Stimulated activated naive CD8-positive, alpha-beta T cell treated with anti-CD3 and anti-CD28 coated beads, Interleukin-15, Interleukin-2, amounts not matched to agents 100 ng/mL and 50 ng/mL, for 24 hours (primary cell): ENCODE measurements around the gene NKAIN2.
"Not testable (repeated sequence)": the region's sequence is repeated elsewhere in the genome, so short reads cannot be mapped to it uniquely, and the experiment has no call there.

Experiments
- H3K27ac Mint-ChIP-seq: one replicate; pipeline ENCODE4 v1.8.0; 2021; ENCODE audit warnings: mild to moderate bottlenecking, mixed read lengths
- H3K27me3 Mint-ChIP-seq: one replicate; pipeline ENCODE4 v1.8.0; 2021; ENCODE audit warnings: mixed read lengths
- H3K36me3 Mint-ChIP-seq: one replicate; pipeline ENCODE4 v1.8.0; 2021; ENCODE audit warnings: low read depth, mixed read lengths
- H3K4me1 Mint-ChIP-seq: one replicate; pipeline ENCODE4 v1.8.0; 2021; ENCODE audit warnings: low read depth, mixed read lengths
- H3K4me3 Mint-ChIP-seq: one replicate; pipeline ENCODE4 v1.8.0; 2021; ENCODE audit warnings: mild to moderate bottlenecking, mixed read lengths
- H3K9me3 Mint-ChIP-seq: one replicate; pipeline ENCODE4 v1.8.0; 2021; ENCODE audit warnings: mixed read lengths

Gene NKAIN2

GRCh38 chr6:124389127-124389526 lies 585.5 kb downstream of the NKAIN2 start:
- peaks cover 6% of the 10 kb centered on the region for H3K9me3 Mint-ChIP-seq
- no peaks in the 10 kb centered on the region for H3K4me1 Mint-ChIP-seq
- no peak overlapping the region for H3K27ac Mint-ChIP-seq
- H3K27me3 Mint-ChIP-seq: no peaks in the 10 kb centered on the region
- no peaks in the 10 kb centered on the region for H3K36me3 Mint-ChIP-seq
- H3K4me3 Mint-ChIP-seq: no peak overlapping the region

- H3K4me1 Mint-ChIP-seq: no peaks in the 10 kb centered on the region
- H3K27me3 Mint-ChIP-seq: no peaks in the 10 kb centered on the region
- no peak overlapping the region for H3K4me3 Mint-ChIP-seq
- peaks cover 3% of the 10 kb centered on the region for H3K9me3 Mint-ChIP-seq
- H3K36me3 Mint-ChIP-seq: no peaks in the 10 kb centered on the region
- no peak overlapping the region for H3K27ac Mint-ChIP-seq
These were observed 589.9 kb downstream of the NKAIN2 start for GRCh38 chr6:124393536-124393935.

- Mint-ChIP-seq H3K27ac (no peak overlapping the region), H3K27me3 (no peaks in the 10 kb centered on the region), H3K9me3 (no peaks in the 10 kb centered on the region), H3K4me3 (no peak overlapping the region), H3K4me1 (no peaks in the 10 kb centered on the region), H3K36me3 (no peaks in the 10 kb centered on the region)
These were observed 592.7 kb downstream of the NKAIN2 start for GRCh38 chr6:124396361-124396760.

GRCh38 chr6:124400261-124400999 lies 596.8 kb downstream of the NKAIN2 start:
- Mint-ChIP-seq H3K4me1 (no peaks in the 10 kb centered on the region), H3K27ac (no peak overlapping the region), H3K27me3 (no peaks in the 10 kb centered on the region), H3K9me3 (no peaks in the 10 kb centered on the region), H3K36me3 (no peaks in the 10 kb centered on the region), H3K4me3 (no peak overlapping the region)

GRCh38 chr6:124410425-124410824 lies 606.8 kb downstream of the NKAIN2 start:
- not testable (repeated sequence) for H3K4me3 Mint-ChIP-seq, H3K27me3 Mint-ChIP-seq, H3K36me3 Mint-ChIP-seq, H3K9me3 Mint-ChIP-seq, H3K4me1 Mint-ChIP-seq, H3K27ac Mint-ChIP-seq

GRCh38 chr6:124412657-124413056 lies 609.0 kb downstream of the NKAIN2 start:
- H3K36me3 Mint-ChIP-seq, H3K4me1 Mint-ChIP-seq, H3K27ac Mint-ChIP-seq, H3K4me3 Mint-ChIP-seq, H3K9me3 Mint-ChIP-seq, H3K27me3 Mint-ChIP-seq: not testable (repeated sequence)

GRCh38 chr6:124420116-124420840 lies 616.6 kb downstream of the NKAIN2 start:
- H3K27ac Mint-ChIP-seq: no peak overlapping the region
- H3K9me3 Mint-ChIP-seq: peaks cover 5% of the 10 kb centered on the region
- H3K4me1 Mint-ChIP-seq: no peaks in the 10 kb centered on the region
- H3K27me3 Mint-ChIP-seq: no peaks in the 10 kb centered on the region
- no peak overlapping the region for H3K4me3 Mint-ChIP-seq
- H3K36me3 Mint-ChIP-seq: no peaks in the 10 kb centered on the region

GRCh38 chr6:124423621-124424020 lies 620.0 kb downstream of the NKAIN2 start:
- no peaks in the 10 kb centered on the region for H3K27me3 Mint-ChIP-seq
- peaks cover 8% of the 10 kb centered on the region for H3K9me3 Mint-ChIP-seq
- no peak overlapping the region for H3K27ac Mint-ChIP-seq
- no peaks in the 10 kb centered on the region for H3K36me3 Mint-ChIP-seq
- H3K4me3 Mint-ChIP-seq: no peak overlapping the region
- no peaks in the 10 kb centered on the region for H3K4me1 Mint-ChIP-seq

GRCh38 chr6:124430740-124431318 lies 627.2 kb downstream of the NKAIN2 start:
- Mint-ChIP-seq H3K9me3 (peaks cover 3% of the 10 kb centered on the region), H3K27ac (no peak overlapping the region), H3K27me3 (no peaks in the 10 kb centered on the region), H3K4me1 (no peaks in the 10 kb centered on the region), H3K36me3 (no peaks in the 10 kb centered on the region), H3K4me3 (no peak overlapping the region)

- H3K4me3 Mint-ChIP-seq: no peak overlapping the region
- H3K27me3 Mint-ChIP-seq: no peaks in the 10 kb centered on the region
- H3K36me3 Mint-ChIP-seq: no peaks in the 10 kb centered on the region
- peaks cover 4% of the 10 kb centered on the region for H3K9me3 Mint-ChIP-seq
- H3K4me1 Mint-ChIP-seq: no peaks in the 10 kb centered on the region
- H3K27ac Mint-ChIP-seq: no peak overlapping the region
These were observed 629.0 kb downstream of the NKAIN2 start for GRCh38 chr6:124432620-124433019.

- Mint-ChIP-seq H3K4me3 (no peak overlapping the region), H3K27me3 (no peaks in the 10 kb centered on the region), H3K9me3 (peaks cover 4% of the 10 kb centered on the region), H3K4me1 (no peaks in the 10 kb centered on the region), H3K27ac (no peak overlapping the region), H3K36me3 (no peaks in the 10 kb centered on the region)
These were observed 629.9 kb downstream of the NKAIN2 start for GRCh38 chr6:124433387-124434160.

- Mint-ChIP-seq H3K4me3 (no peak overlapping the region), H3K36me3 (no peaks in the 10 kb centered on the region), H3K27ac (no peak overlapping the region), H3K9me3 (peaks cover 10% of the 10 kb centered on the region), H3K27me3 (no peaks in the 10 kb centered on the region), H3K4me1 (no peaks in the 10 kb centered on the region)
These were observed 630.8 kb downstream of the NKAIN2 start for GRCh38 chr6:124434421-124434820.

GRCh38 chr6:124436803-124437202 lies 633.1 kb downstream of the NKAIN2 start:
- H3K36me3 Mint-ChIP-seq: no peaks in the 10 kb centered on the region
- H3K4me1 Mint-ChIP-seq: no peaks in the 10 kb centered on the region
- no peak overlapping the region for H3K27ac Mint-ChIP-seq
- peaks cover 13% of the 10 kb centered on the region for H3K9me3 Mint-ChIP-seq
- no peak overlapping the region for H3K4me3 Mint-ChIP-seq
- no peaks in the 10 kb centered on the region for H3K27me3 Mint-ChIP-seq

- peaks cover 13% of the 10 kb centered on the region for H3K9me3 Mint-ChIP-seq
- no peaks in the 10 kb centered on the region for H3K4me1 Mint-ChIP-seq
- H3K36me3 Mint-ChIP-seq: no peaks in the 10 kb centered on the region
These were observed 634.9 kb downstream of the NKAIN2 start for GRCh38 chr6:124438546-124439065.

GRCh38 chr6:124441450-124441849 lies 637.8 kb downstream of the NKAIN2 start:
- peaks cover 18% of the 10 kb centered on the region for H3K9me3 Mint-ChIP-seq
- H3K27me3 Mint-ChIP-seq: no peaks in the 10 kb centered on the region
- H3K4me1 Mint-ChIP-seq: no peaks in the 10 kb centered on the region

More at GRCh38 chr6:124438546-124439065, 634.9 kb downstream of the NKAIN2 start:
- no peaks in the 10 kb centered on the region for H3K27me3 Mint-ChIP-seq
- H3K4me3 Mint-ChIP-seq: no peak overlapping the region
- H3K27ac Mint-ChIP-seq: no peak overlapping the region

More at GRCh38 chr6:124441450-124441849, 637.8 kb downstream of the NKAIN2 start:
- no peak overlapping the region for H3K27ac Mint-ChIP-seq
- H3K4me3 Mint-ChIP-seq: no peak overlapping the region
- H3K36me3 Mint-ChIP-seq: no peaks in the 10 kb centered on the region
